T-helper 17 cell (primary cell): Measurements from ENCODE around the gene TSHB. TPM values are rescaled to one million over a fixed set of nuclear protein-coding genes. Genes with fewer than 3 reads are reported as not detected.

Experiments
- ATAC-seq: fragments of 150-1000 bp; cut with Tn5 transposase; 2 replicates; pipeline ENCODE4 v1.10.0; 2021; ENCODE audit warnings: mild to moderate bottlenecking, moderate library complexity
- DNase-seq, 3 donors: peaks; one replicate each; pipeline versions ENCODE4 v3.0.0 to v3.0.0-alpha.2; 2020 to 2021
- H3K9me3 ChIP-seq: one replicate; pipeline ENCODE4 v1.7.0; 2013; ENCODE audit warnings: low read length, mild to moderate bottlenecking; ENCODE audit not compliant: control insufficient read depth, poor library complexity, severe bottlenecking
- H3K27ac Mint-ChIP-seq: one replicate; pipeline ENCODE4 v1.8.0; 2022; ENCODE audit warnings: mild to moderate bottlenecking, moderate library complexity, mixed read lengths
- H3K27me3 Mint-ChIP-seq: one replicate; pipeline ENCODE4 v1.8.0; 2022; ENCODE audit warnings: mixed read lengths
- H3K36me3 Mint-ChIP-seq: one replicate; pipeline ENCODE4 v1.8.0; 2022; ENCODE audit warnings: low read depth, mixed read lengths
- H3K4me1 Mint-ChIP-seq: one replicate; pipeline ENCODE4 v1.8.0; 2022; ENCODE audit warnings: mild to moderate bottlenecking, mixed read lengths
- H3K4me3 Mint-ChIP-seq: one replicate; pipeline ENCODE4 v1.8.0; 2022; ENCODE audit warnings: mild to moderate bottlenecking, moderate library complexity, mixed read lengths
- total RNA-seq, 4 donors: library from RNA in 2 of 4; stranded (reverse) in 2 of 4; gene quantifications; one replicate each; pipeline ENCODE4 v1.2.3 and lab custom pipeline; 2022 to 2026

TSHB gene
- total RNA-seq, 2 donors from 2014 or later = not detected

DNA sequence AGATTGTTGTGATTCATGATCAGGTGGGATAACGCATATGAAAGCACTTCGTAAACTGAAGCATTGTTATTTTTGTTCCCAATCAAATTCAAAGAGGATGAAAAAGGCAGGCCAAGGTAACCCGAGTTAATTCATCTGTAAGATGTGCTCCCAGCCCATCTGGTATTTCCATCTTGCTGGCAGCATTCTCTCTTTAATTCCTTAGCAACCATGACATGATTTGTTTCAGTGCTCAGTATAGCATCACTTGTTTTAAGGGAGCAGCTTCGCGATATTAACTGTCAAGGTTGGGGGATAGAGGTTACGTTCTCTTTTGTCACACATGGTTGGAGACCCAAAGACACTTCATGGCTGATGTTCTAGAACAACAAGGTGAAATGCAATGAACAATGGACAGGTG, 53.3 kb downstream of the TSHB start:
- Mint-ChIP-seq H3K36me3 (peaks cover 3% of the 10 kb centered on the region), H3K27ac (no peak overlapping the region), H3K4me3 (no peak overlapping the region), H3K27me3 (no peaks in the 10 kb centered on the region), H3K4me1 (peaks cover 20% of the 10 kb centered on the region)
- no peak for DNase-seq
- no peaks in the 10 kb centered on the region for H3K9me3 ChIP-seq
- ATAC-seq = no peak

Other genes with a start within 250 kb of the TSHB start
- gene SIKE1, start 249.1 kb upstream of the TSHB start, total RNA-seq = 10 to 100 TPM; 41.5 to 50.9 TPM
- not detected for gene SYCP1, start 175.0 kb upstream of the TSHB start, total RNA-seq
- gene TSPAN2, start 59.7 kb downstream of the TSHB start, total RNA-seq = 10 to 100 TPM in 1 of 2 donors, 1 to 10 TPM in 1; 9.2 to 14.2 TPM